Mesenchymal stem cell (in vitro differentiated cells and primary cell): ENCODE results near the gene BIRC7.

ENCODE experiments used
- DNase-seq: peaks from one replicate; pipeline ENCODE4 v3.0.0-alpha.2; 2013
- H2AFZ ChIP-seq: one replicate; pipeline ENCODE4 v1.6.1; 2013; ENCODE audit warnings: low read depth, mild to moderate bottlenecking, control low read depth, inconsistent platforms, low read length, moderate library complexity
- H2AK5ac ChIP-seq: 2 replicates; pipeline ENCODE4 v1.6.1; 2013; ENCODE audit warnings: low read length, moderate library complexity, mild to moderate bottlenecking, inconsistent platforms; ENCODE audit not compliant: severe bottlenecking
- H2BK120ac ChIP-seq: one replicate; pipeline ENCODE4 v1.6.1; 2013; ENCODE audit warnings: low read depth, mild to moderate bottlenecking, inconsistent platforms, low read length, moderate library complexity
- H2BK12ac ChIP-seq, 2 experiments: one replicate each; pipeline ENCODE4 v1.6.1; 2013; ENCODE audit warnings: inconsistent platforms in 2 of 2, low read length in 2 of 2, mild to moderate bottlenecking in 2 of 2, moderate library complexity in 2 of 2, control low read depth in 1 of 2
- H2BK15ac ChIP-seq: one replicate; pipeline ENCODE4 v1.6.1; 2013; ENCODE audit warnings: mild to moderate bottlenecking, low read depth, inconsistent platforms; ENCODE audit not compliant: poor library complexity, severe bottlenecking
- H2BK5ac ChIP-seq: 2 replicates; pipeline ENCODE4 v1.6.1; 2013; ENCODE audit warnings: low read depth, mild to moderate bottlenecking, low read length, control low read depth, inconsistent platforms; ENCODE audit not compliant: poor library complexity, severe bottlenecking
- H3K14ac ChIP-seq, 2 experiments: one replicate each; pipeline ENCODE4 v1.6.1; 2013; ENCODE audit warnings: inconsistent platforms in 2 of 2, low read length in 2 of 2, control low read depth in 1 of 2, mild to moderate bottlenecking in 1 of 2, moderate library complexity in 1 of 2
- H3K18ac ChIP-seq, 2 experiments: one replicate each; pipeline ENCODE4 v1.6.1; 2013; ENCODE audit warnings: inconsistent platforms in 2 of 2, low read length in 2 of 2, control low read depth in 1 of 2, low read depth in 1 of 2, mild to moderate bottlenecking in 1 of 2
- H3K23ac ChIP-seq, 2 experiments: one replicate each; pipeline ENCODE4 v1.6.1; 2013; ENCODE audit warnings: inconsistent platforms in 2 of 2, low read length in 2 of 2, mild to moderate bottlenecking in 2 of 2, moderate library complexity in 2 of 2, control low read depth in 1 of 2
- H3K27ac ChIP-seq: 2 replicates; pipeline ENCODE4 v1.5.1; 2013; ENCODE audit warnings: mild to moderate bottlenecking, moderate library complexity, low read length, control low read depth, inconsistent platforms; ENCODE audit not compliant: poor library complexity, severe bottlenecking
- H3K27me3 ChIP-seq, 2 experiments: 2 replicates each; pipeline versions ENCODE4 v1.6.1 to v1.7.0; 2013; ENCODE audit warnings: low read length in 2 of 2, mild to moderate bottlenecking in 2 of 2, moderate library complexity in 2 of 2, control low read depth in 1 of 2, inconsistent platforms in 1 of 2; ENCODE audit not compliant: control insufficient read depth in 1 of 2, insufficient read depth in 1 of 2
- H3K36me3 ChIP-seq, 2 experiments: 2 replicates each; pipeline versions ENCODE4 v1.6.1 to v1.7.0; 2013; ENCODE audit warnings: low read length in 2 of 2, control low read depth in 1 of 2, inconsistent platforms in 1 of 2, low read depth in 1 of 2, mild to moderate bottlenecking in 1 of 2; ENCODE audit not compliant: insufficient read depth in 2 of 2, control insufficient read depth in 1 of 2
- H3K4ac ChIP-seq, 2 experiments: one replicate each; pipeline ENCODE4 v1.6.1; 2013; ENCODE audit warnings: inconsistent platforms in 2 of 2, low read length in 2 of 2, mild to moderate bottlenecking in 2 of 2, moderate library complexity in 2 of 2, control low read depth in 1 of 2, low read depth in 1 of 2
- H3K4me1 ChIP-seq: 2 replicates; pipeline ENCODE4 v1.6.1; 2013; ENCODE audit warnings: low read depth, low read length, control low read depth; ENCODE audit not compliant: control insufficient read depth, insufficient read depth
- H3K4me2 ChIP-seq: 2 replicates; pipeline ENCODE4 v1.6.1; 2013; ENCODE audit warnings: low read length, mild to moderate bottlenecking, inconsistent platforms; ENCODE audit not compliant: poor library complexity, severe bottlenecking
- H3K4me3 ChIP-seq, 2 experiments: 2 replicates each; pipeline versions ENCODE4 v1.5.1 to v1.7.0; 2013; ENCODE audit warnings: low read length in 2 of 2, mild to moderate bottlenecking in 2 of 2, control low read depth in 1 of 2, low read depth in 1 of 2; ENCODE audit not compliant: insufficient read depth in 1 of 2
- H3K79me1 ChIP-seq: replicated peaks from 2 replicates; pipeline ENCODE4 v1.6.1; 2013; ENCODE audit warnings: mild to moderate bottlenecking, control low read depth, low read length, inconsistent platforms; ENCODE audit not compliant: poor library complexity, severe bottlenecking
- H3K9ac ChIP-seq: 2 replicates; pipeline ENCODE4 v1.7.0; 2013; ENCODE audit warnings: mild to moderate bottlenecking, low read length, moderate library complexity
- H3K9me3 ChIP-seq: 2 replicates; pipeline ENCODE4 v1.7.0; 2013; ENCODE audit warnings: mild to moderate bottlenecking, low read length; ENCODE audit not compliant: control insufficient read depth
- H4K8ac ChIP-seq: one replicate; pipeline ENCODE4 v1.6.1; 2013; ENCODE audit warnings: inconsistent platforms, mild to moderate bottlenecking, low read length, moderate library complexity
- H4K91ac ChIP-seq: one replicate; pipeline ENCODE4 v1.6.1; 2013; ENCODE audit warnings: mild to moderate bottlenecking, low read length, inconsistent platforms
- WGBS: methylation state at CpG from one replicate; pipeline ENCODE4 v1.1.7; 2013; ENCODE audit warnings: mixed read lengths; 5-methylcytosine and 5-hydroxymethylcytosine counted together

BIRC7 gene

GRCh38 chr20:63269724-63270123, 34.0 kb downstream of the BIRC7 start:
- no peak overlapping the region for H3K4me3 ChIP-seq
- H3K79me1 ChIP-seq: peaks cover 13% of the 10 kb centered on the region
- H3K9me3 ChIP-seq: no peaks in the 10 kb centered on the region
- DNase-seq: no peak
- H2BK12ac ChIP-seq: no peak overlapping the region
- no peak overlapping the region for H2BK15ac ChIP-seq
- 87% methylated on average over 9 of the region's 9 CpGs for WGBS
- no peak overlapping the region for H2BK5ac ChIP-seq
- H4K91ac ChIP-seq: no peak overlapping the region
- peaks cover 23% of the 10 kb centered on the region for H3K4me1 ChIP-seq
- no peak overlapping the region for H2BK120ac ChIP-seq
- H3K18ac ChIP-seq: no peak overlapping the region
- H2AFZ ChIP-seq: no peak overlapping the region
- H2AK5ac ChIP-seq: no peak overlapping the region
- H3K14ac ChIP-seq: no peak overlapping the region
- no peak overlapping the region for H4K8ac ChIP-seq
- no peak overlapping the region for H3K23ac ChIP-seq
- no peak overlapping the region for H3K4me2 ChIP-seq
- H3K4ac ChIP-seq: no peak overlapping the region
- H3K36me3 ChIP-seq: peaks cover 0 to 22% of the 10 kb centered on the region in 2 experiments
- H3K27me3 ChIP-seq: peaks cover 7 to 46% of the 10 kb centered on the region in 2 experiments
- H3K27ac ChIP-seq: no peak overlapping the region
- no peak overlapping the region for H3K9ac ChIP-seq

- WGBS: 93% methylated on average over 9 of the region's 9 CpGs
- peaks cover 13% of the 10 kb centered on the region for H3K79me1 ChIP-seq
- H3K27ac ChIP-seq: no peak overlapping the region
- no peak overlapping the region for H3K18ac ChIP-seq
- H2AK5ac ChIP-seq: no peak overlapping the region
- H2AFZ ChIP-seq: no peak overlapping the region
- H3K27me3 ChIP-seq: peaks cover 4 to 36% of the 10 kb centered on the region in 2 experiments
- no peak overlapping the region for H3K9ac ChIP-seq
- H3K9me3 ChIP-seq: no peaks in the 10 kb centered on the region
- H2BK12ac ChIP-seq: no peak overlapping the region
- peaks cover 31% of the 10 kb centered on the region for H3K4me1 ChIP-seq
- peaks cover 0 to 28% of the 10 kb centered on the region in 2 experiments for H3K36me3 ChIP-seq
- H3K4me2 ChIP-seq: no peak overlapping the region
- no peak overlapping the region for H3K14ac ChIP-seq
- H4K91ac ChIP-seq: no peak overlapping the region
- no peak overlapping the region for H3K23ac ChIP-seq
- no peak for DNase-seq
- no peak overlapping the region for H2BK5ac ChIP-seq
- H2BK120ac ChIP-seq: no peak overlapping the region
- no peak overlapping the region for H3K4ac ChIP-seq
- H4K8ac ChIP-seq: no peak overlapping the region
- H3K4me3 ChIP-seq: no peak overlapping the region
- H2BK15ac ChIP-seq: no peak overlapping the region
Observed at GRCh38 chr20:63270606-63271325, 35.1 kb downstream of the BIRC7 start.

- WGBS: 2% methylated on average over 58 of the region's 97 CpGs
- Histone ChIP-seq H3K27ac (peak within 1 kb of the TSS; percentile 66), H3K23ac (peak within 1 kb of the TSS in 1 of 2 experiments; percentile 74), H3K9me3 (no peaks in the 10 kb centered on the region), H2AK5ac (peak within 1 kb of the TSS; percentile 75), H3K27me3 (peaks cover 0 to 25% of the 10 kb centered on the region in 2 experiments), H2AFZ (peak within 1 kb of the TSS; percentile 78), H3K4ac (peak within 1 kb of the TSS; percentile 68 to 96), H3K36me3 (peaks cover 16 to 44% of the 10 kb centered on the region in 2 experiments), H3K14ac (peak within 1 kb of the TSS in 1 of 2 experiments; percentile 93), H3K9ac (peak within 1 kb of the TSS; percentile 96), H3K79me1 (peaks cover 13% of the 10 kb centered on the region), H3K4me2 (peak within 1 kb of the TSS; percentile 93), H2BK5ac (peak within 1 kb of the TSS; percentile 80), H2BK15ac (peak within 1 kb of the TSS; percentile 32), H2BK12ac (peak within 1 kb of the TSS in 1 of 2 experiments; percentile 21), H3K4me1 (peaks cover 35% of the 10 kb centered on the region), H3K18ac (peak within 1 kb of the TSS; percentile 82 to 92), H3K4me3 (peak within 1 kb of the TSS; percentile 94), H4K91ac (peak within 1 kb of the TSS; percentile 95), H4K8ac (peak within 1 kb of the TSS; percentile 97), H2BK120ac (peak within 1 kb of the TSS; percentile 85)
- DNase-seq: peak; percentile 91
Observed at GRCh38 chr20:63272105-63273058, 36.7 kb downstream of the BIRC7 start, which contains the start of gene ARFGAP1. ARFGAP1 (plus strand) TSS chr20:63272813; CDS start chr20:63275581, 2,768 bp downstream.
